Stimulated activated naive B cell treated with anti-CD40 and anti-IgM and Interleukin-4, amounts not matched to agents 10 μg/mL and 1 μg/mL and 100 μg/mL, for 72 hours (primary cell): Measurements from ENCODE around the gene SPRR1B.
"Not testable (repeated sequence)": the region's sequence is repeated elsewhere in the genome, so short reads cannot be mapped to it uniquely, and the experiment has no call there.

Experiments
- ATAC-seq, 2 donors: fragments of 150-1000 bp; cut with Tn5 transposase; replicated peaks; 2 replicates each; pipeline ENCODE4 v1.10.0; 2021; ENCODE audit warnings: moderate library complexity in 1 of 2
- DNase-seq: peaks from one replicate; pipeline ENCODE4 v3.0.0; 2021
- H3K27ac Mint-ChIP-seq: one replicate; pipeline ENCODE4 v1.8.0; 2022; ENCODE audit warnings: mild to moderate bottlenecking, mixed read lengths
- H3K27me3 Mint-ChIP-seq, 2 donors: one replicate each; pipeline ENCODE4 v1.8.0; 2022; ENCODE audit warnings: mixed read lengths in 2 of 2
- H3K36me3 Mint-ChIP-seq, 2 donors: one replicate each; pipeline ENCODE4 v1.8.0; 2022; ENCODE audit warnings: mixed read lengths in 2 of 2, mild to moderate bottlenecking in 1 of 2
- H3K4me1 Mint-ChIP-seq, 2 donors: one replicate each; pipeline ENCODE4 v1.8.0; 2022; ENCODE audit warnings: mixed read lengths in 2 of 2, mild to moderate bottlenecking in 1 of 2
- H3K4me3 Mint-ChIP-seq, 2 donors: one replicate each; pipeline ENCODE4 v1.8.0; 2022; ENCODE audit warnings: mild to moderate bottlenecking in 2 of 2, mixed read lengths in 2 of 2, moderate library complexity in 1 of 2
- H3K9me3 Mint-ChIP-seq, 2 donors: one replicate each; pipeline ENCODE4 v1.8.0; 2022; ENCODE audit warnings: mixed read lengths in 2 of 2, mild to moderate bottlenecking in 1 of 2

SPRR1B gene, protein sequence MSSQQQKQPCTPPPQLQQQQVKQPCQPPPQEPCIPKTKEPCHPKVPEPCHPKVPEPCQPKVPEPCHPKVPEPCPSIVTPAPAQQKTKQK

GRCh38 chr1:153030895-153031294 lies at the start of gene SPRR1B:
TSS of gene SPRR1B (plus strand) at chr1:153031203. CDS start at chr1:153032346, 1,143 bp downstream.
- no peak within 1 kb of the TSS for H3K4me3 Mint-ChIP-seq
- peaks cover 0 to 2% of the 10 kb centered on the region in 2 donors for H3K36me3 Mint-ChIP-seq
- H3K9me3 Mint-ChIP-seq, result peaks cover 4% of the 10 kb centered on the region in 2 donors

DNA sequence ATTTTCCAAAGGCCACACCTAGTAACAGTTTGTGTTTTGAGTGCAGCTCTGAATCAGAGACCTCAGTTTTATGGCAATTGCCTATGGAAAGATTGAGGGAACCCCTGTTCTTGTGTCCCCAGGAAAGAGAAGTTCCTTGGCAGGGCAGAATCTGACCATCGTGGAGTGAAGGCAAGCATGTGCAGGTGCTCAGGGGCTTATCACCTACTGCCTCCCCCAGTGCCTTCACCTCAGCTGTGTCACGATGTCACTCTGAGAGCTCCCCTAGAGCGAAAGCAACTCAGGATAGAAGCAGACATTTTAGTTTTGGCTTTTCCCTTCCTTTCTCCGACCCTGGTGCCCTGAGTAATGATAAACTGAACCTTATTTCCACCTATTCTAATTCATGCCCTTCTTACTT lies 48.9 kb upstream of the SPRR1B start:
- DNase-seq (no peak), ATAC-seq (no peak)
- Mint-ChIP-seq H3K36me3 (no peaks in the 10 kb centered on the region), H3K9me3 (no peaks in the 10 kb centered on the region), H3K4me1 (no peaks in the 10 kb centered on the region), H3K27me3 (peaks cover 52 to 53% of the 10 kb centered on the region in 2 donors), H3K27ac (no peak overlapping the region), H3K4me3 (no peak overlapping the region)

More at GRCh38 chr1:153030895-153031294, at the start of gene SPRR1B:
- Mint-ChIP-seq H3K27ac (no peak within 1 kb of the TSS), H3K4me1 (peaks cover 14% of the 10 kb centered on the region in 2 donors), H3K27me3 (peaks cover 61 to 62% of the 10 kb centered on the region in 2 donors)
- DNase-seq (no peak), ATAC-seq (no peak)

DNA sequence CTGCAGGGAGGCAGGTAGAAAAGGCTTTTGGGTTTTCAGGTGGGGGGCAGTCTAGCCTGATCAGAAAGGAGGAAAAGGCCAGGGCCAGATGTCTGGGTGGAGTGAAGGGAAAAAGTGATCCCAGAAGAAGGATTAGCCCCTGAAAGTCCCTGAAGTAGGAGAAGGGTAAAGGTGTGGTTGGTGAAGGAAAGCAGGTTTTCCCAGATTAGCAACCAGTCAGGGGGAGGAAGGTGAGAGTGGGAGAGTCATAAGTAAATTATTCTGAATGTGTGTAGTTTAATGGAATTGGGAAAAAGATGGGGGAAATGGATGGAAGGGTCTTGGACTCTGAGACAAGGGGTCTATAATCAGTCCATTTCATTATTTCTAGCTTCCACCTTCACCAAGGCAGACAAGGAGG lies 47.8 kb upstream of the SPRR1B start:
- H3K27me3 Mint-ChIP-seq, result peaks cover 51 to 52% of the 10 kb centered on the region in 2 donors
- H3K4me1 Mint-ChIP-seq, result no peaks in the 10 kb centered on the region
- no peak for ATAC-seq
- no peak overlapping the region for H3K27ac Mint-ChIP-seq
- no peak for DNase-seq
- no peak overlapping the region for H3K4me3 Mint-ChIP-seq
- no peaks in the 10 kb centered on the region for H3K9me3 Mint-ChIP-seq
- no peaks in the 10 kb centered on the region for H3K36me3 Mint-ChIP-seq

DNA sequence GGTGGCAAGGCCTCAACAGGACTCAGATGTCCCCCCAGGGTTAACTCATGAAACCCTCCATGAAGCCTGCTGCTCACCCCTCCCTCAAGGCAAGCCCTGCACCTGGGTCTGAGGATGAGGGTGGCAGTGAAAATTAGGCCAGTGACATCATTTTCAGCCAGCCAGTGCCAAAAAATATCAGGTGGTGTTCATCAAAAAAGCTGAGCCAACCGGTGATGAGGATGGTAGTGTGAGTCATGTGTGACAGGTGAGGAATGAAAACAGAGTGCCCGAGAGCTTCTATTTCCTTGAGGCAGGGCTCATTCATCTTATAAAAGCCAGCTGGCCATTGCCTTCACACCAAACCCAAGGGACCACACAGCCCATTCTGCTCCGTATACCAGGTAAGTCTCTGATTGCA lies 47.3 kb upstream of the SPRR1B start, which contains the start of gene SPRR1A:
SPRR1A (plus strand) TSS at position 339 of the 400 bp plus-strand sequence. CDS start 1,150 bp downstream, outside the sequence.
- H3K4me3 Mint-ChIP-seq, result no peak within 1 kb of the TSS
- H3K4me1 Mint-ChIP-seq, result no peaks in the 10 kb centered on the region
- no peak for DNase-seq
- H3K36me3 Mint-ChIP-seq, result no peaks in the 10 kb centered on the region
- ATAC-seq, result no peak
- H3K27ac Mint-ChIP-seq, result no peak within 1 kb of the TSS
- H3K27me3 Mint-ChIP-seq, result peaks cover 52 to 56% of the 10 kb centered on the region in 2 donors
- no peaks in the 10 kb centered on the region for H3K9me3 Mint-ChIP-seq

DNA sequence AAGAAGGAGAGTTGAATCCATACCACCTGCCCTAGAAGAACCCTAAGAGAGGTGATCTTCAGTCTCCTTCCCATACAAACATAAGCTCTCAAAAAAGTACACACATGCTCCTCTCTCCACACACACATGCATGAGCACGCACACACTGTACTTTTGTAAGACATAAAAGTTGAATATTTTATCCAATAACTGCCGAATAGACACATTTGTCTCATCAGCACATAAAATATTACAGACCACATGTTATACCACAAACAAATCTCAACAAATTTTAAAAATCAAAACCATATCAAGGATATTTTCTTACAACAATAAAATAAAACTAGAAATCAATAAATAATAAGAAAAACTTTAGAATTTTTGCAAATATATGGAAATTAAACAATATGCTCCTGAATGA lies 44.4 kb upstream of the SPRR1B start:
- no peak for ATAC-seq
- Mint-ChIP-seq H3K9me3 (no peaks in the 10 kb centered on the region), H3K27ac (no peak overlapping the region), H3K4me3 (no peak overlapping the region), H3K27me3 (peaks cover 27 to 43% of the 10 kb centered on the region in 2 donors), H3K36me3 (no peaks in the 10 kb centered on the region), H3K4me1 (no peaks in the 10 kb centered on the region)
- DNase-seq, result no peak

DNA sequence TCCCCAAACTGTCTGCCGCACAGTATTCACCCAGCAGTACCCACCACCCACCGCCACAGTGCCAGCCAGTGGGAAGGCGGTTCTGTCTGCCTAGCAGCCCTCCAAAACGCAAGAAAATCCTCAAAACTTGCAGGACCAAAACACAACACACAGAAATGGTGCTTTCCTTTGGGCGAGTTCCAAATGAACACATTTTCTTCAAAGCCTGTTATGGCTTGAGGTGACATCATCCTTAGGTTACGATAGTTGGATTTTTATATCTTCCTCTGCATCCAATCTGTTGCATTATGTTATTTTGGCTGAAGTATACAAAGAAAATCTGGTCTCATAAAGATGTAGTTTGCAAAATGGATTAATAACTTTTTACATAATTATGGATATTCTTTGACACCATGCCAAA lies 37.8 kb upstream of the SPRR1B start:
- Mint-ChIP-seq H3K27ac (no peak overlapping the region), H3K36me3 (no peaks in the 10 kb centered on the region), H3K9me3 (peaks cover 7 to 8% of the 10 kb centered on the region in 2 donors), H3K4me1 (no peaks in the 10 kb centered on the region), H3K4me3 (no peak overlapping the region), H3K27me3 (peaks cover 15 to 33% of the 10 kb centered on the region in 2 donors)
- ATAC-seq (no peak), DNase-seq (no peak)

DNA sequence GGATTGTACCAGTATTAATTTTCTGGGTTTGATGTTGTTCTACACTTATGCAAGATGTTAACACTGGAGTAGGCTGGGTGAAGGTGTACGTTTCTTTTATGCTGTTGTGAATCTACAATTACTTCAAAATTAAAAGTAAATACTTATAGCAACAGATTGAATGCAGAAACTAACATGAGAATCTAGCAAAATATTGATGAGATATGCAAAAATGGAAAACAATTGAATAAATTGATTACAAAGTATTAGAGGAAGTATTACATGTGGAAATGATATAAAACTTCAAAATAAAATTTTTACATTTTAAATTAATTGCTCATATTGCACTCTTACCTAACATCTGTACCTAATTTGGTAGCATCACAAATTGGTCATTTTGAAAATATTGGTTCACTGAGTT lies 35.2 kb upstream of the SPRR1B start:
- peaks cover 7 to 8% of the 10 kb centered on the region in 2 donors for H3K9me3 Mint-ChIP-seq
- H3K27me3 Mint-ChIP-seq, result peaks cover 33 to 40% of the 10 kb centered on the region in 2 donors
- H3K36me3 Mint-ChIP-seq, result no peaks in the 10 kb centered on the region

GRCh38 chr1:152996633-152997400 lies 34.2 kb upstream of the SPRR1B start:
- peaks cover 37 to 38% of the 10 kb centered on the region in 2 donors for H3K27me3 Mint-ChIP-seq

More for the DNA sequence above, 35.2 kb upstream of the SPRR1B start:
- H3K4me3 Mint-ChIP-seq, result no peak overlapping the region
- H3K4me1 Mint-ChIP-seq, result no peaks in the 10 kb centered on the region
- no peak for DNase-seq
- H3K27ac Mint-ChIP-seq, result no peak overlapping the region
- no peak for ATAC-seq

DNA sequence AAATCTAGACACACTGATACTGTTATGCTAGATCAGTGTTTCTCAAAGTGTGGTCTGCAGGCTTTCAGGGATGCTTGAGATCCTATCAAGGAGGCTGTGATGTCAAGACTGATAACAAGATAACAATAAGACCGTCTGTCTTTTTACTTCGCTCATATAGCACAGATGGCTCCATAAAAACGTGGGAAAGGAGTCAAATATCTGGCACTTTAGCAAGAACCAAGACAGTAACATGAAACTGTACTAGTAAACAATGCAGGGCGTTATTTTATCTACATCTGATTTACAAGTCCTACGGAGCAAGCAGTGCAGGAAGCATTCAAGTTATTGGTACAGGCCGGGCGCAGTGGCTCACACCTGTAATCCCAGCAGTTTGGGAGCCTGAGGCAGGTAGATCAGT lies 33.1 kb upstream of the SPRR1B start:
- Mint-ChIP-seq H3K4me3 (no peak overlapping the region), H3K27me3 (peaks cover 36 to 44% of the 10 kb centered on the region in 2 donors), H3K36me3 (no peaks in the 10 kb centered on the region), H3K4me1 (peaks cover 0 to 3% of the 10 kb centered on the region in 2 donors), H3K9me3 (peaks cover 7 to 8% of the 10 kb centered on the region in 2 donors), H3K27ac (no peak overlapping the region)
- no peak for ATAC-seq
- DNase-seq, result no peak

More at GRCh38 chr1:152996633-152997400, 34.2 kb upstream of the SPRR1B start:
- Mint-ChIP-seq H3K4me1 (no peaks in the 10 kb centered on the region), H3K36me3 (no peaks in the 10 kb centered on the region), H3K9me3 (peaks cover 7 to 8% of the 10 kb centered on the region in 2 donors), H3K4me3 (no peak overlapping the region), H3K27ac (no peak overlapping the region)
- DNase-seq (no peak), ATAC-seq (no peak)

DNA sequence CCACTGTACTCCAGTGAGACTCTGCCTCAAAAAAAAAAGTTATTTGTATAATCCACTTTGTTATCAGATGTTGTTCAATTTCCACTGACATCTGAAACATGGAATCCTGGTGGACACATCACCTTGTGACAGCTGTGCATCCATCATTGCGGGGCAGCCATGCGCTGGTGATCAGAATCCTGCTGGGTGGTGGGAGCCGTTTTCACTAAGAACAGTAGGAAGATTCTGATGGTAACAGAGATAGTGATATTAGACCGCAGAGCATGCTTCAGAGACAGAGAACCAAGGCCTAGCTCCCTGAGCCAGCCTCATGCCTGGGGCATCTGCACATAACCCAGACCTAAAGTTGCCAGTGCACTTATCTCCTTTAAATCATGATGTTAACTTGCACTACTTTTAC lies 32.5 kb upstream of the SPRR1B start:
- H3K36me3 Mint-ChIP-seq, result no peaks in the 10 kb centered on the region
- ATAC-seq (no peak), DNase-seq (no peak)
- peaks cover 0 to 3% of the 10 kb centered on the region in 2 donors for H3K4me1 Mint-ChIP-seq
- H3K27me3 Mint-ChIP-seq, result peaks cover 32 to 44% of the 10 kb centered on the region in 2 donors
- no peak overlapping the region for H3K27ac Mint-ChIP-seq
- H3K4me3 Mint-ChIP-seq, result no peak overlapping the region
- H3K9me3 Mint-ChIP-seq, result peaks cover 7 to 8% of the 10 kb centered on the region in 2 donors

GRCh38 chr1:152999818-153000217 lies 31.2 kb upstream of the SPRR1B start:
- Mint-ChIP-seq H3K27ac (no peak overlapping the region), H3K9me3 (peaks cover 6 to 8% of the 10 kb centered on the region in 2 donors), H3K4me3 (no peak overlapping the region), H3K36me3 (no peaks in the 10 kb centered on the region), H3K27me3 (peaks cover 32 to 52% of the 10 kb centered on the region in 2 donors), H3K4me1 (peaks cover 0 to 3% of the 10 kb centered on the region in 2 donors)
- DNase-seq (no peak), ATAC-seq (no peak)

DNA sequence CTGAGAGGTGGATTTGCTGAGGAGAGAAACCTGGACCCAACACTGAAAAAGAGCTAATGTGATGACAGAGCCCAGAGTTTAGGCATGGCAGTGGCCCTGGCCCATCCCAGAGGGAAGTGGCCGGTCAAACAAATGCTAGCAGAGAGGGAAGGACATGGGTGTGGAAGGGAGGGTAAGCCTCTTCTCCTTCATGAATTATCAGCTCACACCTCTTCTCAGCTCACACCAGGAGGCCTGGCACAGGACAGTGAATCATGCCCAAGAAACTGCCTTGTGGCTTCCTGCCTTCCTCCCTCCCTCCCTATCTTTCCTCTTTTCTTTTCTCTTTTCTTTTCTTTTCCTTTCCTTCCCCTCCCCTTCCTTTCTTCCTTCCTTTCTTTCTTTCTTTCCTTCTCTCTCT lies 30.7 kb upstream of the SPRR1B start:
- peaks cover 0 to 3% of the 10 kb centered on the region in 2 donors for H3K4me1 Mint-ChIP-seq
- no peaks in the 10 kb centered on the region for H3K36me3 Mint-ChIP-seq
- H3K27me3 Mint-ChIP-seq, result peaks cover 30 to 47% of the 10 kb centered on the region in 2 donors
- no peak for ATAC-seq
- no peak overlapping the region for H3K4me3 Mint-ChIP-seq
- no peak overlapping the region for H3K27ac Mint-ChIP-seq
- no peak for DNase-seq
- H3K9me3 Mint-ChIP-seq, result peaks cover 4% of the 10 kb centered on the region in 2 donors

DNA sequence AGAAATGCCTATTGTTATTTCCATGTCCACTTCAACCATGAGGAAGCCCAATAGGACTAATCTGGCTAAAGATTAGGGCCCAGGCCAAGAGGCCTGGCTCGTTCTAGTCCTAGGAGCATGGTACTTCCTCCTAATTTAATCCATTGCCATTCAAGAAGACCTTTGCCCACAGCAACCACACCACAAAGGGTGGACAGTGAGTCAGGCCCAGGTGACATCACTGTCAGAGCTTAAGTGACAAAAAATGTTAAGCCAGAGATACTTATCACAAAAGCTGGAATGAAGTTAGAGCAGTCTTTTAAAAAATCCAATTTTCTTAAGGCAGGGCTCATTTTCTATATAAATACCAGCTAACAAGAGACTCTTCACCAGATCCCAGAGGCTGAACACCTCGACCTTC lies 29.6 kb upstream of the SPRR1B start, which contains the start of gene SPRR3:
SPRR3 (plus strand) TSS at position 368 of the 400 bp plus-strand sequence. CDS start 1,272 bp downstream, outside the sequence.
- Mint-ChIP-seq H3K36me3 (no peaks in the 10 kb centered on the region), H3K4me1 (peaks cover 0 to 3% of the 10 kb centered on the region in 2 donors), H3K9me3 (no peaks in the 10 kb centered on the region), H3K27ac (no peak within 1 kb of the TSS), H3K4me3 (no peak within 1 kb of the TSS), H3K27me3 (peaks cover 26 to 42% of the 10 kb centered on the region in 2 donors)
- no peak for DNase-seq
- no peak for ATAC-seq

GRCh38 chr1:153011235-153011758 lies 19.7 kb upstream of the SPRR1B start:
- H3K27ac Mint-ChIP-seq, DNase-seq, ATAC-seq, H3K4me1 Mint-ChIP-seq, H3K9me3 Mint-ChIP-seq, H3K4me3 Mint-ChIP-seq, H3K36me3 Mint-ChIP-seq: not testable (repeated sequence)
- peaks cover 15 to 21% of the 10 kb centered on the region in 2 donors for H3K27me3 Mint-ChIP-seq
